Measurements from ENCODE around the gene COIL.

GRCh38 chr17:56896968-56897359 is 63.9 kb downstream of the COIL start:
- TF ChIP-seq CTCF (IDR thresholded peaks at IDR 0.05; ENCODE audit: low read depth, low read length, missing input control) (no peak), REST (IDR thresholded peaks at IDR 0.05) (no peak), ATF3 (IDR thresholded peaks at IDR 0.05) (no peak), JUND (IDR thresholded peaks at IDR 0.05) (no peak), YY1 (IDR thresholded peaks at IDR 0.05) (no peak), SP1 (IDR thresholded peaks at IDR 0.05) (no peak), MAX (IDR thresholded peaks at IDR 0.05) (no peak)
